H1 (cell line): Measurements from ENCODE around the gene NDUFB1. TPM values are rescaled to one million over a fixed set of nuclear protein-coding genes. Genes with fewer than 3 reads are reported as not detected.

Experiments used
- CBX5 ChIP-seq: fragments of 300-800, 300-1000 bp; sonication (generic); IDR thresholded peaks from 2 replicates; pipeline ENCODE4 v1.7.1; 2016; ENCODE audit warnings: antibody characterized with exemption, low read length, low read depth
- EP300 ChIP-seq, 2 experiments: IDR thresholded peaks; 1 replicate in 1 of 2; 2 replicates in 1 of 2; pipeline ENCODE4 v1.6.1; 2011 to 2012; ENCODE audit warnings: low read depth in 2 of 2, low read length in 2 of 2, mild to moderate bottlenecking in 2 of 2, borderline replicate concordance in 1 of 2, inconsistent platforms in 1 of 2, moderate library complexity in 1 of 2
- KDM5A ChIP-seq: fragments of 200-600 bp; IDR thresholded peaks from 2 replicates; pipeline ENCODE4 v1.7.1; 2012; ENCODE audit warnings: mild to moderate bottlenecking, low read length, inconsistent platforms, mixed read lengths
- polyA plus RNA-seq, 7 experiments: library from polyadenylated mRNA; depleted of rRNA in 3 of 7; stranded (reverse) in 5 of 7; unstranded in 2 of 7; fragments of >200 nt in 5 of 7; fragments of 200-250 nt in 2 of 7; gene quantifications; 1 replicate in 5 of 7; 2 replicates in 1 of 7; 4 replicates in 1 of 7; pipeline versions ENCODE4 v1.2.1 to v1.2.3, GENCODE V29; 2011 to 2013; ENCODE audit warnings: missing spikeins in 2 of 7, mixed read lengths in 2 of 7
- total RNA-seq: library from RNA; stranded (reverse); fragmentation: NEBNext Ultra II Directional; extraction: Animal tissue kit (Norgen Biotek cat#: 25700); gene quantifications from 2 replicates; pipeline ENCODE4 v1.2.1, GENCODE V29; 2021

NDUFB1 gene
- total and polyA plus RNA-seq, 2 of the 8 experiments (the other 6 are each of a cell fraction or from before 2014, with no cell fraction given) = 124 to 271 TPM

DNA sequence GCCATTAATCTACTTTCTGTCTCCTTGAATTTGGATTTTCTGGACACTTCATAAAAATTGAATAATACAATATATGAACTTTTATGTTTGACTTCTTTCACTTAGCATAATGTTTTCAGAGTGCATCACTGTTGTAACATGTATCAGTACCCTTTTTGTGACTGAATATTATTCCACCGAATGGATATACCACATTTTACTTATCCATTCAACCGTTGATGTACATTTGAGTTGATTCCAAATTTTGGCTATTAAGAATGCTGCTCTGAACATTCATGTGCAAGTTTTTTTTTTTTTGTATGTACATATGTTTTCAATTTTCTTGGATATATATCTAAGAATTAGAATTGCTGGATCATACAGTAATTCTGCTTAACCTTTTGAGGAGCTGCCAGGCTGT lies 43.5 kb upstream of the NDUFB1 start (continued):
- TF ChIP-seq CBX5 = no peak
- no peak for TF ChIP-seq EP300 (IDR thresholded peaks at IDR 0.05; ENCODE audit: borderline replicate concordance in 1 of 2, low read depth in 2 of 2, low read length in 2 of 2)
- no peak for TF ChIP-seq KDM5A
